AG09309 (cell line): ENCODE data around the gene FHOD3.

Experiments used
- DNase-seq: peaks from one replicate; pipeline ENCODE4 v3.0.0-alpha.2; 2010; ENCODE audit warnings: low read depth
- H3K4me3 ChIP-seq: 2 replicates; pipeline ENCODE4 v1.5.1; 2011; ENCODE audit warnings: mild to moderate bottlenecking, low read depth, low read length, moderate library complexity; ENCODE audit not compliant: control insufficient read depth
- CTCF ChIP-seq: IDR thresholded peaks from 2 replicates; pipeline ENCODE4 v1.5.1; 2011; ENCODE audit warnings: mild to moderate bottlenecking, low read depth, low read length, inconsistent platforms; ENCODE audit not compliant: insufficient read depth, control insufficient read depth; ENCODE audit errors: missing control alignments

FHOD3 gene

GRCh38 chr18:36828157-36828629 is 530.7 kb downstream of the FHOD3 start:
- no peak for DNase-seq
- no peak for TF ChIP-seq CTCF
- peak overlapping the region; percentile 71 for H3K4me3 ChIP-seq

DNA sequence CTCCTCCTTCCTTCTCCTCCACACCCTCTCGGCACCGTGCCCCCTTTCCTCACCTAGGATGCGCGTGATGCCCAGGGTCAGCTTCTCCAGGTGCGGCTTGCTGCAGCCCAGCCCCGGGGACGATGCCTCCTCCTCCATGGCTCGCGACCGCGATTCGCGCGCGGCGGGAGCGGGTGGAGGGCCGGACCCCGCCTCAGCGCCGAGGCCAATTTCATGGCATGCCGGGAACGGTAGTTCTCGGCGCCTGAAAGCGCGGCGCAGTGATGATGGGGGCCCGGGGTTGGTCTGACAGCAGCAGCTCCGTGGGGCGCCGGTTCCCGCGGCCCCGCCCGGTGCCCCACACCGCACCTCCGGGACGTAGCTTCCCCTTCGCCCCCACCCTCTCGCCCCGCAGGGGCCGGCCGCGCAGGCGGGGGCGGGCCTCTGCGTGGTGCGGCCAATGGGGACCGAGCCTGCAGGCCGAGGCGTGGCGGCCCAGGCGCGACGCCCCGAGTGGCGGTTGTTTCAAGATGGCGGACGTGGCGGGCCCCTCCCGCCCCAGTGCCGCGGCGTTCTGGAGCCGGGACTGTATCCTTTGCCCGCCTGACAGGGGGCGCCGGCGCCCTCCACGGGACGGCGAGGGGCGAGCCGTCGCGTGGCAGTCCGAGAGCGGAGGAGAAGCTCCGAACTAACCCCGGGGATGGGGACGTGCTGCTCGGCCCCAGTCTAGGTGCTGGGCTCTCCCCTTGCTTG is 531.3 kb downstream of the FHOD3 start, which contains the start of the genes KIAA1328 and TPGS2:
TSS of gene KIAA1328 (plus strand) at position 498 of the 732 bp plus-strand sequence. CDS start at position 510, 12 bp downstream.
TSS of gene TPGS2 (minus strand) at position 373 of the 732 bp plus-strand sequence. CDS start at position 138, 235 bp downstream.
- DNase-seq = no peak
- H3K4me3 ChIP-seq = peak within 1 kb of the TSS; percentile 71
- peak; percentile 56 for TF ChIP-seq CTCF
